ENCODE data around the gene COX14.

DNA sequence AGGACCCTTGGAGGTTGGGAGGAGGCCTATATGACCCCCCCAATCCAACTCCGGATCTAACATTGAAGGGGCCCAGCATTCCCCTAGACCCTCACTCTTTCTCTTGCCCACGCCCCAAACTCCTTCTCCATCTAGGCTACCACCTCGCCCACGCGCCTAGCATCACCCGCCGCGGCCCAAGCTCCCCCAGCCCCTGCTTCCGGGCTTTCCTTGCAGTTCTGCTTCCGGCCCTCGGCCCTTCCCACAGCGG is 54.7 kb downstream of the COX14 start:
- TF ChIP-seq, protein P1, sequence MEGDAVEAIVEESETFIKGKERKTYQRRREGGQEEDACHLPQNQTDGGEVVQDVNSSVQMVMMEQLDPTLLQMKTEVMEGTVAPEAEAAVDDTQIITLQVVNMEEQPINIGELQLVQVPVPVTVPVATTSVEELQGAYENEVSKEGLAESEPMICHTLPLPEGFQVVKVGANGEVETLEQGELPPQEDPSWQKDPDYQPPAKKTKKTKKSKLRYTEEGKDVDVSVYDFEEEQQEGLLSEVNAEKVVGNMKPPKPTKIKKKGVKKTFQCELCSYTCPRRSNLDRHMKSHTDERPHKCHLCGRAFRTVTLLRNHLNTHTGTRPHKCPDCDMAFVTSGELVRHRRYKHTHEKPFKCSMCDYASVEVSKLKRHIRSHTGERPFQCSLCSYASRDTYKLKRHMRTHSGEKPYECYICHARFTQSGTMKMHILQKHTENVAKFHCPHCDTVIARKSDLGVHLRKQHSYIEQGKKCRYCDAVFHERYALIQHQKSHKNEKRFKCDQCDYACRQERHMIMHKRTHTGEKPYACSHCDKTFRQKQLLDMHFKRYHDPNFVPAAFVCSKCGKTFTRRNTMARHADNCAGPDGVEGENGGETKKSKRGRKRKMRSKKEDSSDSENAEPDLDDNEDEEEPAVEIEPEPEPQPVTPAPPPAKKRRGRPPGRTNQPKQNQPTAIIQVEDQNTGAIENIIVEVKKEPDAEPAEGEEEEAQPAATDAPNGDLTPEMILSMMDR (IDR thresholded peaks at IDR 0.05) = no peak
- no peak for TF ChIP-seq POLR2A (IDR thresholded peaks at IDR 0.05)

Measured in uterus (tissue), 2 donors.